Measurements from ENCODE around the gene RHBDL1. TPM values are rescaled to one million over a fixed set of nuclear protein-coding genes. Genes with fewer than 3 reads are reported as not detected.

RHBDL1 gene
- total and polyA plus RNA-seq, 4 donors, result 0.35 to 0.84 (median 0.70) TPM

- Histone ChIP-seq H3K9me3 (ENCODE audit: control insufficient read depth in 4 of 4, low read length in 3 of 4) (no peaks in the 10 kb centered on the region), H3K4me3 (ENCODE audit: low read depth in 1 of 3, low read length in 3 of 3) (peak overlapping the region; percentile 37 to 95 (median 73)), H3K36me3 (ENCODE audit: control insufficient read depth in 4 of 4, insufficient read depth in 3 of 4, low read depth in 1 of 4, low read length in 3 of 4) (peaks cover 0 to 1% (median 0%) of the 10 kb centered on the region in 4 donors), H3K27me3 (ENCODE audit: control insufficient read depth in 4 of 4, insufficient read depth in 4 of 4, low read length in 3 of 4) (no peaks in the 10 kb centered on the region), H3K9ac (ENCODE audit: low read depth in 1 of 2, low read length in 2 of 2) (peak overlapping the region; percentile 60 to 90), H3K4me1 (ENCODE audit: control insufficient read depth in 4 of 4, insufficient read depth in 4 of 4, low read length in 3 of 4) (peaks cover 24 to 71% (median 48%) of the 10 kb centered on the region in 4 donors), H3K27ac (ENCODE audit: low read depth in 1 of 2, low read length in 2 of 2) (peak overlapping the region; percentile 65 to 89)
- 41% methylated on average over 13 of the region's 13 CpGs for WGBS
- no peak for TF ChIP-seq HNF4G (IDR thresholded peaks at IDR 0.05)
- TF ChIP-seq, protein P1, sequence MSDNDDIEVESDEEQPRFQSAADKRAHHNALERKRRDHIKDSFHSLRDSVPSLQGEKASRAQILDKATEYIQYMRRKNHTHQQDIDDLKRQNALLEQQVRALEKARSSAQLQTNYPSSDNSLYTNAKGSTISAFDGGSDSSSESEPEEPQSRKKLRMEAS (IDR thresholded peaks at IDR 0.05), result no peak
- TF ChIP-seq RAD21 (IDR thresholded peaks at IDR 0.05), result no peak
- TF ChIP-seq RXRA (IDR thresholded peaks at IDR 0.05), result no peak
- TF ChIP-seq HNF4A (conservative IDR thresholded peaks at IDR 0.05), result no peak
- TF ChIP-seq TAF1 (conservative IDR thresholded peaks at IDR 0.05), result no peak
- TF ChIP-seq, protein P2, sequence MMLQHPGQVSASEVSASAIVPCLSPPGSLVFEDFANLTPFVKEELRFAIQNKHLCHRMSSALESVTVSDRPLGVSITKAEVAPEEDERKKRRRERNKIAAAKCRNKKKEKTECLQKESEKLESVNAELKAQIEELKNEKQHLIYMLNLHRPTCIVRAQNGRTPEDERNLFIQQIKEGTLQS (IDR thresholded peaks at IDR 0.05), result no peak
- TF ChIP-seq FOXA2 (IDR thresholded peaks at IDR 0.05), result no peak
- TF ChIP-seq SP1 (IDR thresholded peaks at IDR 0.05), result no peak
- no peak for DNase-seq (ENCODE audit: low spot score)
Measured at GRCh38 chr16:643050-643368, 32.5 kb upstream of the RHBDL1 start.

- Histone ChIP-seq H3K27me3 (ENCODE audit: control insufficient read depth in 4 of 4, insufficient read depth in 4 of 4, low read length in 3 of 4) (no peaks in the 10 kb centered on the region), H3K27ac (ENCODE audit: low read depth in 1 of 2, low read length in 2 of 2) (peak overlapping the region; percentile 20 to 27), H3K9ac (ENCODE audit: low read depth in 1 of 2, low read length in 2 of 2) (no peak overlapping the region), H3K36me3 (ENCODE audit: control insufficient read depth in 4 of 4, insufficient read depth in 3 of 4, low read depth in 1 of 4, low read length in 3 of 4) (peaks cover 0 to 1% (median 0%) of the 10 kb centered on the region in 4 donors), H3K4me3 (ENCODE audit: low read depth in 1 of 3, low read length in 3 of 3) (no peak overlapping the region), H3K4me1 (ENCODE audit: control insufficient read depth in 4 of 4, insufficient read depth in 4 of 4, low read length in 3 of 4) (peaks cover 24 to 79% (median 53%) of the 10 kb centered on the region in 4 donors), H3K9me3 (ENCODE audit: control insufficient read depth in 4 of 4, low read length in 3 of 4) (no peaks in the 10 kb centered on the region)
- no peak for DNase-seq (ENCODE audit: low spot score)
- WGBS, result 88% methylated on average over 12 of the region's 12 CpGs
- TF ChIP-seq HNF4A (conservative IDR thresholded peaks at IDR 0.05), result no peak
- no peak for TF ChIP-seq RAD21 (IDR thresholded peaks at IDR 0.05)
- TF ChIP-seq HNF4G (IDR thresholded peaks at IDR 0.05), result no peak
Measured at GRCh38 chr16:644556-644955, 30.9 kb upstream of the RHBDL1 start.

DNA sequence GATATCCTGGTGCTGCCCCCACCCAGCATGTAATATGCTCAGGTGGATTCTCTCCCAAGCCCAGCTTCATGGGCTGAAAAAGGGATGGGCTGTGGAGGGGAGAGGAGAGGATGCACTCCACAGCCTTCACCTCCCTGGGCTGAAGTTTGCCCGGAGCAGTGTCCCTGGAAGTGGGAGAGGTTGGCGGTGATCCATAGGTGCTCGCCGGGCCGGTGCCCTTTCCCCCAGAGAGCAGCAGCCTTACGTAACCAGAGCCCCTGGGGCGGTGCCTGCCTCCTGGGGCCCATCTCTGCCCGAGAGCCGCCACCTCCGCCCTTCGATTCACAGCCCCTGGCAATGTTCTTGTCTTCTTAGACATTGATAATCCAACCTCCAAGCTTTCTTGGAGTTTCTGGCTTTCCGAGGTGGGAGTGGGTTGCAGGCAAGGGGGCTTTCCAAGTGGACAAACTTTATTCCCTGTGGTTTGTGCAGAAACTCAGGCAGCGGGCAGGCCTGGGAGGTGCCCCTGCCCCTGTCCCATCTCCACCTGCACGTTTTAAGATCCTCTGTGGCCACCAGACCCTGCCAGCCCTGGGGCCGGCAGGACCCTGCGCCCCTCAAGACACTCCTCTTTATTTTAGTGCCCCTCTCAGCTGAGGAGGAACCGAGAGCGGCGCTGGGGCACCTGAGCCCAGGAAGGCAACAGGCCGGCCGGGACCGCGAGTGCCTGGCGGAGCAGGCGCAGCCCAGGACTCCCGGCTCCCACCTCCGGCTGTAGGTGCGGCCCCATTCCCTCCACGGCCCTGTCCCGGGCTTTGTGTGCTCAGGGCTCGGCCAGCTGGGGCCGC lies 29.4 kb upstream of the RHBDL1 start:
- peak; percentile 75 for DNase-seq (ENCODE audit: low spot score)
- Histone ChIP-seq H3K27ac (ENCODE audit: low read depth in 1 of 2, low read length in 2 of 2) (peak overlapping the region; percentile 86 to 89), H3K4me3 (ENCODE audit: low read depth in 1 of 3, low read length in 3 of 3) (peak overlapping the region in 1 of 3 donors; percentile 69)

More for the DNA sequence above, 29.4 kb upstream of the RHBDL1 start:
- H3K9me3 ChIP-seq (ENCODE audit: control insufficient read depth in 4 of 4, low read length in 3 of 4), result no peaks in the 10 kb centered on the region
- 34% methylated on average over 32 of the region's 32 CpGs for WGBS
- TF ChIP-seq, protein P3, sequence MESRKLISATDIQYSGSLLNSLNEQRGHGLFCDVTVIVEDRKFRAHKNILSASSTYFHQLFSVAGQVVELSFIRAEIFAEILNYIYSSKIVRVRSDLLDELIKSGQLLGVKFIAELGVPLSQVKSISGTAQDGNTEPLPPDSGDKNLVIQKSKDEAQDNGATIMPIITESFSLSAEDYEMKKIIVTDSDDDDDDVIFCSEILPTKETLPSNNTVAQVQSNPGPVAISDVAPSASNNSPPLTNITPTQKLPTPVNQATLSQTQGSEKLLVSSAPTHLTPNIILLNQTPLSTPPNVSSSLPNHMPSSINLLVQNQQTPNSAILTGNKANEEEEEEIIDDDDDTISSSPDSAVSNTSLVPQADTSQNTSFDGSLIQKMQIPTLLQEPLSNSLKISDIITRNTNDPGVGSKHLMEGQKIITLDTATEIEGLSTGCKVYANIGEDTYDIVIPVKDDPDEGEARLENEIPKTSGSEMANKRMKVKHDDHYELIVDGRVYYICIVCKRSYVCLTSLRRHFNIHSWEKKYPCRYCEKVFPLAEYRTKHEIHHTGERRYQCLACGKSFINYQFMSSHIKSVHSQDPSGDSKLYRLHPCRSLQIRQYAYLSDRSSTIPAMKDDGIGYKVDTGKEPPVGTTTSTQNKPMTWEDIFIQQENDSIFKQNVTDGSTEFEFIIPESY (IDR thresholded peaks at IDR 0.05), result peak; percentile 35
- no peak for TF ChIP-seq TAF1 (conservative IDR thresholded peaks at IDR 0.05)
- no peak for TF ChIP-seq FOXA1 (IDR thresholded peaks at IDR 0.05)
- TF ChIP-seq SP1 (IDR thresholded peaks at IDR 0.05), result peak; percentile 73
- peak; percentile 44 for TF ChIP-seq YY1 (IDR thresholded peaks at IDR 0.05)
- TF ChIP-seq, protein P4, sequence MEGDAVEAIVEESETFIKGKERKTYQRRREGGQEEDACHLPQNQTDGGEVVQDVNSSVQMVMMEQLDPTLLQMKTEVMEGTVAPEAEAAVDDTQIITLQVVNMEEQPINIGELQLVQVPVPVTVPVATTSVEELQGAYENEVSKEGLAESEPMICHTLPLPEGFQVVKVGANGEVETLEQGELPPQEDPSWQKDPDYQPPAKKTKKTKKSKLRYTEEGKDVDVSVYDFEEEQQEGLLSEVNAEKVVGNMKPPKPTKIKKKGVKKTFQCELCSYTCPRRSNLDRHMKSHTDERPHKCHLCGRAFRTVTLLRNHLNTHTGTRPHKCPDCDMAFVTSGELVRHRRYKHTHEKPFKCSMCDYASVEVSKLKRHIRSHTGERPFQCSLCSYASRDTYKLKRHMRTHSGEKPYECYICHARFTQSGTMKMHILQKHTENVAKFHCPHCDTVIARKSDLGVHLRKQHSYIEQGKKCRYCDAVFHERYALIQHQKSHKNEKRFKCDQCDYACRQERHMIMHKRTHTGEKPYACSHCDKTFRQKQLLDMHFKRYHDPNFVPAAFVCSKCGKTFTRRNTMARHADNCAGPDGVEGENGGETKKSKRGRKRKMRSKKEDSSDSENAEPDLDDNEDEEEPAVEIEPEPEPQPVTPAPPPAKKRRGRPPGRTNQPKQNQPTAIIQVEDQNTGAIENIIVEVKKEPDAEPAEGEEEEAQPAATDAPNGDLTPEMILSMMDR (IDR thresholded peaks at IDR 0.05; ENCODE audit: low read depth, low read length, missing input control), result no peak
- TF ChIP-seq, protein P2 (IDR thresholded peaks at IDR 0.05), result no peak
- no peak for TF ChIP-seq HNF4G (IDR thresholded peaks at IDR 0.05)
- no peak for TF ChIP-seq RAD21 (IDR thresholded peaks at IDR 0.05)
- peak in 1 of 2 donors; percentile 27 for TF ChIP-seq GABPA (IDR thresholded peaks at IDR 0.05 in 1 of 2, conservative IDR thresholded peaks at IDR 0.05 in 1 of 2)
- TF ChIP-seq RXRA (IDR thresholded peaks at IDR 0.05), result peak; percentile 92 to 95
- TF ChIP-seq FOXA2 (IDR thresholded peaks at IDR 0.05), result no peak
- TF ChIP-seq EGR1 (IDR thresholded peaks at IDR 0.05; ENCODE audit: low read depth in 2 of 2), result no peak
- TF ChIP-seq, protein P1 (IDR thresholded peaks at IDR 0.05), result peak; percentile 34
- peak; percentile 46 to 76 for TF ChIP-seq HNF4A (conservative IDR thresholded peaks at IDR 0.05)
- H3K9ac ChIP-seq (ENCODE audit: low read depth in 1 of 2, low read length in 2 of 2), result peak overlapping the region in 1 of 2 donors; percentile 62
- H3K4me1 ChIP-seq (ENCODE audit: control insufficient read depth in 4 of 4, insufficient read depth in 4 of 4, low read length in 3 of 4), result peaks cover 21 to 82% (median 58%) of the 10 kb centered on the region in 4 donors
- H3K36me3 ChIP-seq (ENCODE audit: control insufficient read depth in 4 of 4, insufficient read depth in 3 of 4, low read depth in 1 of 4, low read length in 3 of 4), result peaks cover 0 to 1% (median 0%) of the 10 kb centered on the region in 4 donors
- no peaks in the 10 kb centered on the region for H3K27me3 ChIP-seq (ENCODE audit: control insufficient read depth in 4 of 4, insufficient read depth in 4 of 4, low read length in 3 of 4)

All from liver (tissue), 9 donors.